Measurements from ENCODE around the gene NRG4. TPM values are rescaled to one million over a fixed set of nuclear protein-coding genes. Genes with fewer than 3 reads are reported as not detected.
"Not testable (repeated sequence)": the region's sequence is repeated elsewhere in the genome, so short reads cannot be mapped to it uniquely, and the experiment has no call there.

NRG4 gene
- total RNA-seq, 2 donors from 2014 or later = 0.51 to 0.95 TPM

DNA sequence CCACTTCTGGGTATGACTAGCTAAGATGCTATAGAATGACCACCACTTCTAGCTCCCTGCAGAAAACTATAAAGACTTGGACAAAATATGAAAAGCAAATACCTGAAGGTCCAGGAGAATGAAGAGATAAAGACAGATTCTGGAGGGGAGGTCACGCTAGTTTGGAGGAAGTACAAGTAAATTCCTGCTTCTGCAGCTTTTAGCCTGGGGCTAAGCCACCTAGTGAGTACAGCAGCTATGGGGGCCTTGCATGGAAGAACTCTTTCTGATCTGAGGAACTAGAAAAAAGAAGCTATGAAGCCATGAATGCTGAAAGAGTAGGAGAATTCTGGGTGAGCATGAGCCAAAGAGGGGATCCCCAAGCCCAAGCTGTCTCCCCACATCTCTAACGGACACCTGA is 29.8 kb downstream of the NRG4 start:
- no peaks in the 10 kb centered on the region for H3K36me3 ChIP-seq (ENCODE audit: control insufficient read depth, insufficient read depth, low read length)
- H3K27ac ChIP-seq (ENCODE audit: low read depth, low read length) = no peak overlapping the region
- H3K27me3 ChIP-seq (ENCODE audit: control insufficient read depth, insufficient read depth, low read length, poor library complexity, severe bottlenecking) = no peaks in the 10 kb centered on the region
- WGBS, 2 experiments (ENCODE audit: insufficient coverage in 1 of 2, insufficient read length in 1 of 2) = 83 to 100% methylated on average over 1 to 2 of the region's 2 CpGs
- no peaks in the 10 kb centered on the region for H3K36me3 Mint-ChIP-seq (ENCODE audit: low read depth)
- no peaks in the 10 kb centered on the region for H3K4me1 ChIP-seq (ENCODE audit: control insufficient read depth, insufficient read depth, low read length)
- DNase-seq = no peak
- H3K9ac ChIP-seq (ENCODE audit: extremely low read depth, low read length, poor library complexity, severe bottlenecking) = no peak overlapping the region
- no peaks in the 10 kb centered on the region for H3K9me3 ChIP-seq (ENCODE audit: control insufficient read depth, low read length)
- H3K27me3 Mint-ChIP-seq (ENCODE audit: insufficient read depth) = no peaks in the 10 kb centered on the region
- H3K27ac Mint-ChIP-seq = no peak overlapping the region
- no peak overlapping the region for H3K4me3 Mint-ChIP-seq
- H3K4me1 Mint-ChIP-seq = peaks cover 16% of the 10 kb centered on the region
- H3K4me3 ChIP-seq (ENCODE audit: low read length) = no peak overlapping the region
- TF ChIP-seq CTCF (conservative IDR thresholded peaks at IDR 0.05) = no peak
- peaks cover 5% of the 10 kb centered on the region for H3K9me3 Mint-ChIP-seq

GRCh38 chr15:75981149-75981815 is 30.9 kb downstream of the NRG4 start:
- Mint-ChIP-seq H3K36me3 (ENCODE audit: low read depth) (no peaks in the 10 kb centered on the region), H3K4me3 (no peak overlapping the region), H3K27me3 (ENCODE audit: insufficient read depth) (no peaks in the 10 kb centered on the region), H3K27ac (no peak overlapping the region), H3K4me1 (peaks cover 10% of the 10 kb centered on the region), H3K9me3 (peaks cover 9% of the 10 kb centered on the region)
- Histone ChIP-seq H3K36me3 (ENCODE audit: control insufficient read depth, insufficient read depth, low read length) (no peaks in the 10 kb centered on the region), H3K27ac (ENCODE audit: low read depth, low read length) (no peak overlapping the region), H3K4me3 (ENCODE audit: low read length) (no peak overlapping the region), H3K27me3 (ENCODE audit: control insufficient read depth, insufficient read depth, low read length, poor library complexity, severe bottlenecking) (no peaks in the 10 kb centered on the region), H3K9me3 (ENCODE audit: control insufficient read depth, low read length) (no peaks in the 10 kb centered on the region), H3K9ac (ENCODE audit: extremely low read depth, low read length, poor library complexity, severe bottlenecking) (no peak overlapping the region), H3K4me1 (ENCODE audit: control insufficient read depth, insufficient read depth, low read length) (no peaks in the 10 kb centered on the region)
- TF ChIP-seq CTCF (conservative IDR thresholded peaks at IDR 0.05) = no peak
- WGBS, 2 experiments (ENCODE audit: insufficient coverage in 1 of 2, insufficient read length in 1 of 2) = 93 to 100% methylated on average over 1 to 2 of the region's 2 CpGs
- DNase-seq = no peak

DNA sequence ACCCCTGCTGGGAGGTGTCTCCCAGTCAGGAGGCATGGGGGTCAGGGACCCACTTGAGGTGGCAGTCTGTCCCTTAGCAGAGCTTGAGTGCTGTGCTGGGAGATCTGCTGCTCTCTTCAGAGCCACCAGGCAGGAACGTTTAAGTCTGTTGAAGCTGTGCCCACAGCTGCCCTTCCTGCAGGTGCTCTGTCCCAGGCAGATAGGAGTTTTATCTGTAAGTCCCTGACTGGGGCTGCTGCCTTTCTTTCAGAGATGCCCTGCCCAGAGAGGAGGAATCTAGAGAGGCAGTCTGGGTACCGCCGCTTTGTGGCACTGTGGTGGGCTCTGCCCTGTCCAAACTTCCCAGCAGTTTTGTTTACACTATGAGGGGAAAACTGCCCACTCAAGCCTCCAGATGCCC is 35.5 kb downstream of the NRG4 start:
- not testable (repeated sequence) for H3K36me3 ChIP-seq (ENCODE audit: control insufficient read depth, insufficient read depth, low read length); H3K27me3 ChIP-seq (ENCODE audit: control insufficient read depth, insufficient read depth, low read length, poor library complexity, severe bottlenecking); H3K27ac Mint-ChIP-seq; DNase-seq; H3K36me3 Mint-ChIP-seq (ENCODE audit: low read depth); H3K9ac ChIP-seq (ENCODE audit: extremely low read depth, low read length, poor library complexity, severe bottlenecking); H3K4me3 Mint-ChIP-seq; H3K4me3 ChIP-seq (ENCODE audit: low read length); H3K9me3 ChIP-seq (ENCODE audit: control insufficient read depth, low read length); H3K27me3 Mint-ChIP-seq (ENCODE audit: insufficient read depth); H3K4me1 Mint-ChIP-seq; H3K27ac ChIP-seq (ENCODE audit: low read depth, low read length); H3K4me1 ChIP-seq (ENCODE audit: control insufficient read depth, insufficient read depth, low read length)
- WGBS, 2 experiments (ENCODE audit: insufficient coverage in 1 of 2, insufficient read length in 1 of 2) = 85 to 86% methylated on average over 1 to 3 of the region's 3 CpGs
- peaks cover 35% of the 10 kb centered on the region for H3K9me3 Mint-ChIP-seq

DNA sequence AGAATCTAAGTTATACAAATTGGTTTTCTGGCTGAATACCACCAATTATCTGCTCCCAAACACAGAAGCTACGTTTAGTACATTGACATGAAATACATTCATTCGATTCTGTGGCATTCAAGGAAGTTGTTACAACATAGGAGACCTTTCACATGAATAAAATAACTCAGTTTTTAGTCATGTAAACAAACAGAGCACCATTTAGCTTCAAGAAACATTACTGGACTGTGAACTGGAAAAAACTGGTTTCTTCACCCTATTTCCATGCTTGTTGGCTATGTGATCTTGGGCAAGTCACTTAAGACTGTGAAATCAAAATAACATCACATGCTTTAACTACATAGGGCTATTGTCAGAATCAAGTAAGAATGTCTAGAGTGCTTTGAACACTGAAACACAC is 46.2 kb downstream of the NRG4 start:
- no peak overlapping the region for H3K27ac Mint-ChIP-seq
- H3K36me3 ChIP-seq (ENCODE audit: control insufficient read depth, insufficient read depth, low read length) = no peaks in the 10 kb centered on the region
- no peak overlapping the region for H3K4me3 ChIP-seq (ENCODE audit: low read length)
- H3K27me3 Mint-ChIP-seq (ENCODE audit: insufficient read depth) = no peaks in the 10 kb centered on the region
- no peak for DNase-seq
- H3K9ac ChIP-seq (ENCODE audit: extremely low read depth, low read length, poor library complexity, severe bottlenecking) = no peak overlapping the region
- peaks cover 7% of the 10 kb centered on the region for H3K9me3 Mint-ChIP-seq
- H3K27ac ChIP-seq (ENCODE audit: low read depth, low read length) = no peak overlapping the region
- peaks cover 9% of the 10 kb centered on the region for H3K9me3 ChIP-seq (ENCODE audit: control insufficient read depth, low read length)
- H3K27me3 ChIP-seq (ENCODE audit: control insufficient read depth, insufficient read depth, low read length, poor library complexity, severe bottlenecking) = no peaks in the 10 kb centered on the region
- H3K36me3 Mint-ChIP-seq (ENCODE audit: low read depth) = no peaks in the 10 kb centered on the region
- 90 to 92% methylated on average over 2 of the region's 2 CpGs for WGBS, 2 experiments (ENCODE audit: insufficient coverage in 1 of 2, insufficient read length in 1 of 2)
- H3K4me1 ChIP-seq (ENCODE audit: control insufficient read depth, insufficient read depth, low read length) = peaks cover 4% of the 10 kb centered on the region
- peaks cover 9% of the 10 kb centered on the region for H3K4me1 Mint-ChIP-seq
- TF ChIP-seq CTCF (conservative IDR thresholded peaks at IDR 0.05) = no peak
- H3K4me3 Mint-ChIP-seq = no peak overlapping the region

Measured in endodermal cell (in vitro differentiated cells).